ENCODE results near the gene KIRREL3. TPM values are rescaled to one million over a fixed set of nuclear protein-coding genes. Genes with fewer than 3 reads are reported as not detected.

The KIRREL3 gene
- total RNA-seq, 1 experiment from 2014 or later = 0.44 TPM

GRCh38 chr11:127027000-127027399 is 26.4 kb upstream of the KIRREL3 start:
- Histone ChIP-seq H3F3A (ENCODE audit: low read length, unreplicated experiment) (no peaks in the 10 kb centered on the region), H3K27ac (ENCODE audit: low read length) (no peak overlapping the region), H3K4me1 (ENCODE audit: insufficient read depth, low read length) (no peaks in the 10 kb centered on the region), H3K9me3 (ENCODE audit: low read length) (no peaks in the 10 kb centered on the region), H3K4me2 (ENCODE audit: low read length) (no peak overlapping the region), H2AFZ (ENCODE audit: low read length) (no peak overlapping the region), H3K27me3 (ENCODE audit: low read length) (peaks cover 28% of the 10 kb centered on the region), H4K20me1 (ENCODE audit: low read length) (no peaks in the 10 kb centered on the region), H3K79me2 (ENCODE audit: low read length) (no peaks in the 10 kb centered on the region), H3K4me3 (ENCODE audit: low read length) (no peak overlapping the region), H3K9me2 (replicated peaks; ENCODE audit: low read length) (no peaks in the 10 kb centered on the region), H3K9ac (ENCODE audit: low read length) (no peak overlapping the region), H3K36me3 (ENCODE audit: low read depth, low read length) (no peaks in the 10 kb centered on the region)
- ChIA-PET POLR2A (ENCODE audit: unreplicated experiment) (no interaction called here), CTCF (no interaction called here)
- no peak for ATAC-seq
- no TSS peak for BruUV-seq (replicated peaks)
- TF ChIP-seq EZH2phosphoT487 (IDR thresholded peaks at IDR 0.05; ENCODE audit: borderline replicate concordance, low read length) (no peak), EZH2 (IDR thresholded peaks at IDR 0.05; ENCODE audit: low read length, unreplicated experiment) (no peak), CTCF (conservative IDR thresholded peaks at IDR 0.05; ENCODE audit: low read depth, low read length) (no peak)
- DNase-seq = no peak
- intact Hi-C loops (cut with micrococcal nuclease) = no loop called here

GRCh38 chr11:127023991-127024390 is 23.4 kb upstream of the KIRREL3 start:
- Histone ChIP-seq H4K20me1 (ENCODE audit: low read length) (no peaks in the 10 kb centered on the region), H3K9me3 (ENCODE audit: low read length) (no peaks in the 10 kb centered on the region), H3K4me2 (ENCODE audit: low read length) (no peak overlapping the region), H3K9ac (ENCODE audit: low read length) (no peak overlapping the region), H3K27me3 (ENCODE audit: low read length) (peaks cover 13% of the 10 kb centered on the region; the same call in 1 of the 2 replicates), H3K36me3 (ENCODE audit: low read depth, low read length) (no peaks in the 10 kb centered on the region), H3K9me2 (replicated peaks; ENCODE audit: low read length) (no peaks in the 10 kb centered on the region), H2AFZ (ENCODE audit: low read length) (no peak overlapping the region), H3K27ac (ENCODE audit: low read length) (no peak overlapping the region), H3F3A (ENCODE audit: low read length, unreplicated experiment) (no peaks in the 10 kb centered on the region), H3K4me3 (ENCODE audit: low read length) (no peak overlapping the region), H3K79me2 (ENCODE audit: low read length) (no peaks in the 10 kb centered on the region), H3K4me1 (ENCODE audit: insufficient read depth, low read length) (no peaks in the 10 kb centered on the region)
- DNase-seq (no peak), ATAC-seq (no peak)
- ChIA-PET CTCF (no interaction called here), POLR2A (ENCODE audit: unreplicated experiment) (no interaction called here)
- no peak for TF ChIP-seq EZH2 (IDR thresholded peaks at IDR 0.05; ENCODE audit: low read length, unreplicated experiment)
- BruUV-seq (replicated peaks) = no TSS peak
- intact Hi-C loops (cut with micrococcal nuclease) = no loop called here

GRCh38 chr11:127018683-127019279 is 18.2 kb upstream of the KIRREL3 start:
- H3K4me2 ChIP-seq (ENCODE audit: low read length) = no peak overlapping the region
- ChIA-PET CTCF (no interaction called here), POLR2A (ENCODE audit: unreplicated experiment) (no interaction called here)
- H3K4me3 ChIP-seq (ENCODE audit: low read length) = no peak overlapping the region
- ATAC-seq = no peak
- TF ChIP-seq EZH2phosphoT487 (IDR thresholded peaks at IDR 0.05; ENCODE audit: borderline replicate concordance, low read length) (no peak), EZH2 (IDR thresholded peaks at IDR 0.05; ENCODE audit: low read length, unreplicated experiment) (no peak), CTCF (conservative IDR thresholded peaks at IDR 0.05; ENCODE audit: low read depth, low read length) (no peak)
- no TSS peak for BruUV-seq (replicated peaks)
- H3K79me2 ChIP-seq (ENCODE audit: low read length) = no peaks in the 10 kb centered on the region
- no peaks in the 10 kb centered on the region for H3K9me2 ChIP-seq (replicated peaks; ENCODE audit: low read length)
- no peak overlapping the region for H2AFZ ChIP-seq (ENCODE audit: low read length)
- H3K9ac ChIP-seq (ENCODE audit: low read length) = no peak overlapping the region
- intact Hi-C loops (cut with micrococcal nuclease) = no loop called here
- DNase-seq = no peak
- H3K36me3 ChIP-seq (ENCODE audit: low read depth, low read length) = no peaks in the 10 kb centered on the region
- no peaks in the 10 kb centered on the region for H4K20me1 ChIP-seq (ENCODE audit: low read length)
- H3K4me1 ChIP-seq (ENCODE audit: insufficient read depth, low read length) = no peaks in the 10 kb centered on the region
- H3K27ac ChIP-seq (ENCODE audit: low read length) = no peak overlapping the region
- peaks cover 3% of the 10 kb centered on the region; the same call in 1 of the 2 replicates for H3K27me3 ChIP-seq (ENCODE audit: low read length)
- no peaks in the 10 kb centered on the region for H3K9me3 ChIP-seq (ENCODE audit: low read length)
- H3F3A ChIP-seq (ENCODE audit: low read length, unreplicated experiment) = no peaks in the 10 kb centered on the region

Measured in PC-3 (cell line).